ENCODE results near the gene KCTD15. TPM values are rescaled to one million over a fixed set of nuclear protein-coding genes. Genes with fewer than 3 reads are reported as not detected.

Gene KCTD15
- total RNA-seq, 1 donor from 2014 or later, result 86.8 TPM

GRCh38 chr19:33755099-33756035 is 41.3 kb upstream of the KCTD15 start:
- peaks cover 2% of the 10 kb centered on the region for H3K27me3 Mint-ChIP-seq (ENCODE audit: unreplicated experiment)
- H3K4me1 Mint-ChIP-seq (ENCODE audit: unreplicated experiment), result peaks cover 2% of the 10 kb centered on the region
- DNase-seq (ENCODE audit: extremely low spot score, unreplicated experiment), result no peak
- H3K27ac Mint-ChIP-seq (ENCODE audit: unreplicated experiment), result no peak overlapping the region
- TF ChIP-seq CTCF (IDR thresholded peaks at IDR 0.05), result no peak
- H3K36me3 Mint-ChIP-seq (ENCODE audit: unreplicated experiment), result no peaks in the 10 kb centered on the region
- H3K9me3 Mint-ChIP-seq (ENCODE audit: unreplicated experiment), result no peaks in the 10 kb centered on the region
- H3K4me3 Mint-ChIP-seq (ENCODE audit: unreplicated experiment), result no peak overlapping the region

- Mint-ChIP-seq H3K9me3 (ENCODE audit: unreplicated experiment) (no peaks in the 10 kb centered on the region), H3K4me3 (ENCODE audit: unreplicated experiment) (no peak overlapping the region), H3K27ac (ENCODE audit: unreplicated experiment) (no peak overlapping the region), H3K36me3 (ENCODE audit: unreplicated experiment) (no peaks in the 10 kb centered on the region), H3K4me1 (ENCODE audit: unreplicated experiment) (peaks cover 2% of the 10 kb centered on the region), H3K27me3 (ENCODE audit: unreplicated experiment) (peaks cover 2% of the 10 kb centered on the region)
- no peak for DNase-seq (ENCODE audit: extremely low spot score, unreplicated experiment)
- no peak for TF ChIP-seq CTCF (IDR thresholded peaks at IDR 0.05)
Measured at GRCh38 chr19:33756177-33756576, 40.5 kb upstream of the KCTD15 start.

- TF ChIP-seq CTCF (IDR thresholded peaks at IDR 0.05), result no peak
- Mint-ChIP-seq H3K27me3 (ENCODE audit: unreplicated experiment) (peaks cover 2% of the 10 kb centered on the region), H3K9me3 (ENCODE audit: unreplicated experiment) (no peaks in the 10 kb centered on the region), H3K27ac (ENCODE audit: unreplicated experiment) (no peak overlapping the region), H3K36me3 (ENCODE audit: unreplicated experiment) (no peaks in the 10 kb centered on the region), H3K4me1 (ENCODE audit: unreplicated experiment) (peaks cover 2% of the 10 kb centered on the region), H3K4me3 (ENCODE audit: unreplicated experiment) (no peak overlapping the region)
- no peak for DNase-seq (ENCODE audit: extremely low spot score, unreplicated experiment)
Measured at GRCh38 chr19:33758541-33759013, 38.1 kb upstream of the KCTD15 start.

- no peaks in the 10 kb centered on the region for H3K9me3 Mint-ChIP-seq (ENCODE audit: unreplicated experiment)
- H3K4me3 Mint-ChIP-seq (ENCODE audit: unreplicated experiment), result no peak overlapping the region
- peaks cover 2% of the 10 kb centered on the region for H3K4me1 Mint-ChIP-seq (ENCODE audit: unreplicated experiment)
- no peaks in the 10 kb centered on the region for H3K36me3 Mint-ChIP-seq (ENCODE audit: unreplicated experiment)
- peaks cover 2% of the 10 kb centered on the region for H3K27me3 Mint-ChIP-seq (ENCODE audit: unreplicated experiment)
- DNase-seq (ENCODE audit: extremely low spot score, unreplicated experiment), result no peak
- TF ChIP-seq CTCF (IDR thresholded peaks at IDR 0.05), result no peak
- H3K27ac Mint-ChIP-seq (ENCODE audit: unreplicated experiment), result no peak overlapping the region
Measured at GRCh38 chr19:33759356-33759755, 37.3 kb upstream of the KCTD15 start.

- TF ChIP-seq CTCF (IDR thresholded peaks at IDR 0.05), result no peak
- H3K4me1 Mint-ChIP-seq (ENCODE audit: unreplicated experiment), result no peaks in the 10 kb centered on the region
- H3K36me3 Mint-ChIP-seq (ENCODE audit: unreplicated experiment), result no peaks in the 10 kb centered on the region
- no peak overlapping the region for H3K27ac Mint-ChIP-seq (ENCODE audit: unreplicated experiment)
- H3K9me3 Mint-ChIP-seq (ENCODE audit: unreplicated experiment), result no peaks in the 10 kb centered on the region
- no peak for DNase-seq (ENCODE audit: extremely low spot score, unreplicated experiment)
- H3K27me3 Mint-ChIP-seq (ENCODE audit: unreplicated experiment), result peaks cover 4% of the 10 kb centered on the region
- no peak overlapping the region for H3K4me3 Mint-ChIP-seq (ENCODE audit: unreplicated experiment)
Measured at GRCh38 chr19:33763633-33764371, 32.9 kb upstream of the KCTD15 start.

All from osteocyte (in vitro differentiated cells).